ENCODE results near the gene CRIM1. TPM values are rescaled to one million over a fixed set of nuclear protein-coding genes. Genes with fewer than 3 reads are reported as not detected.

The CRIM1 gene
- total RNA-seq, 1 donor from 2014 or later: 25.8 TPM

GRCh38 chr2:36515538-36515937 lies 160.0 kb downstream of the CRIM1 start:
- no peak for TF ChIP-seq CTCF (IDR thresholded peaks at IDR 0.05; ENCODE audit: unreplicated experiment)
- no peak for DNase-seq (ENCODE audit: low spot score, unreplicated experiment)
- H3K27me3 Mint-ChIP-seq: no peaks in the 10 kb centered on the region
- peaks cover 13% of the 10 kb centered on the region for H3K4me1 Mint-ChIP-seq (ENCODE audit: low read depth)
- no peak overlapping the region for H3K27ac Mint-ChIP-seq
- no peak overlapping the region for H3K4me3 Mint-ChIP-seq (ENCODE audit: low read depth)
- H3K9me3 Mint-ChIP-seq (ENCODE audit: low read depth): no peaks in the 10 kb centered on the region
- H3K36me3 Mint-ChIP-seq (ENCODE audit: insufficient read depth): peaks cover 25% of the 10 kb centered on the region

GRCh38 chr2:36516136-36516870 lies 160.7 kb downstream of the CRIM1 start:
- no peak overlapping the region for H3K4me3 Mint-ChIP-seq (ENCODE audit: low read depth)
- no peak overlapping the region for H3K27ac Mint-ChIP-seq
- peaks cover 28% of the 10 kb centered on the region for H3K36me3 Mint-ChIP-seq (ENCODE audit: insufficient read depth)
- TF ChIP-seq CTCF (IDR thresholded peaks at IDR 0.05; ENCODE audit: unreplicated experiment): no peak
- no peaks in the 10 kb centered on the region for H3K9me3 Mint-ChIP-seq (ENCODE audit: low read depth)
- H3K4me1 Mint-ChIP-seq (ENCODE audit: low read depth): peaks cover 13% of the 10 kb centered on the region
- DNase-seq (ENCODE audit: low spot score, unreplicated experiment): no peak
- H3K27me3 Mint-ChIP-seq: no peaks in the 10 kb centered on the region

GRCh38 chr2:36520431-36520830 lies 164.9 kb downstream of the CRIM1 start:
- Mint-ChIP-seq H3K4me1 (ENCODE audit: low read depth) (no peaks in the 10 kb centered on the region), H3K9me3 (ENCODE audit: low read depth) (no peaks in the 10 kb centered on the region), H3K27me3 (no peaks in the 10 kb centered on the region), H3K36me3 (ENCODE audit: insufficient read depth) (peaks cover 27% of the 10 kb centered on the region), H3K27ac (no peak overlapping the region), H3K4me3 (ENCODE audit: low read depth) (no peak overlapping the region)
- no peak for TF ChIP-seq CTCF (IDR thresholded peaks at IDR 0.05; ENCODE audit: unreplicated experiment)
- DNase-seq (ENCODE audit: low spot score, unreplicated experiment): no peak

GRCh38 chr2:36523153-36523552 lies 167.6 kb downstream of the CRIM1 start:
- Mint-ChIP-seq H3K9me3 (ENCODE audit: low read depth) (no peaks in the 10 kb centered on the region), H3K36me3 (ENCODE audit: insufficient read depth) (peaks cover 19% of the 10 kb centered on the region), H3K4me1 (ENCODE audit: low read depth) (no peaks in the 10 kb centered on the region), H3K27ac (no peak overlapping the region), H3K4me3 (ENCODE audit: low read depth) (no peak overlapping the region), H3K27me3 (no peaks in the 10 kb centered on the region)
- DNase-seq (ENCODE audit: low spot score, unreplicated experiment): no peak
- no peak for TF ChIP-seq CTCF (IDR thresholded peaks at IDR 0.05; ENCODE audit: unreplicated experiment)

- Mint-ChIP-seq H3K4me3 (ENCODE audit: low read depth) (no peak overlapping the region), H3K27ac (no peak overlapping the region), H3K36me3 (ENCODE audit: insufficient read depth) (peaks cover 12% of the 10 kb centered on the region), H3K9me3 (ENCODE audit: low read depth) (no peaks in the 10 kb centered on the region), H3K27me3 (no peaks in the 10 kb centered on the region), H3K4me1 (ENCODE audit: low read depth) (peaks cover 5% of the 10 kb centered on the region)
- no peak for TF ChIP-seq CTCF (IDR thresholded peaks at IDR 0.05; ENCODE audit: unreplicated experiment)
- no peak for DNase-seq (ENCODE audit: low spot score, unreplicated experiment)
Observed at GRCh38 chr2:36525245-36525644, 169.7 kb downstream of the CRIM1 start.

Data from progenitor cell of endocrine pancreas (in vitro differentiated cells).